NCI-H2107 treated with DMSO at 0.1 percent for 48 hours (cell line): ENCODE measurements around the gene CLHC1.
"Not testable (repeated sequence)": the region's sequence is repeated elsewhere in the genome, so short reads cannot be mapped to it uniquely, and the experiment has no call there.

Experiments used
- DNase-seq: peaks from one replicate; lab custom pipeline; 2025; ENCODE audit not compliant: unreplicated experiment; lab: John Stamatoyannopoulos, UW

The CLHC1 gene

DNA sequence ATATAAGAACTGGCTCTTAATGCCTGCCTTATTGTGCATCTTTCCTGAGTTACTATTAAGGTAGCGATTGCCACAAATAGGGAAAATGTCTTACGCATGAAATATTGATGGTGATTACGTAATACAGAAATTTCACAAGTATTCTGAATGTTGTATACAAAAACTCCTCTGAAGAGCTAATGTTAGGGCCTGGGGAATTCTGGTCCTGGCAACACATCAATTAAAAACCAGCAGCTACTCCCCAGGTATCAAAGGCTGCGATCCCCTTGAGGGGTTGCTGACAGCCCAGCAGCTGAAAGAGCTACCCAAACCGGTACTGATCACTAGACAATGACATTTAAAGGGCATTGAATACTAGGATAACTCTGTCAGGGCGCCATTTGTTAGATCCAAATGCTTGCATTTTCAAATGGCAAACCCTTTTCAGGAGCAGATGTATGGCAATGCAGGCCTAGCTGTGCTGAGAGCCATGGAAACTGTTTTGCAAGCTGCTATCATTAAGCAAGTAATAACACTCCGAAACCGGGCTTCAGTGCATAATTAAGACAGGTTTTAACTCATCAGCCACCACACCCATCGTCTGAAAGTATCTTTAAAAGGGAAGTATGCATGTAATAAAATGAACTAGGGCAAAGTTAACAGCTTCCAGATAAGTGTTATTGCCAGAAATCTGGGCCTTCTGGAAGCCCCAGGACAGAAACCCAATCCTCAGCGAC lies 78.4 kb downstream of the CLHC1 start:
- peak; percentile 31 for DNase-seq

DNA sequence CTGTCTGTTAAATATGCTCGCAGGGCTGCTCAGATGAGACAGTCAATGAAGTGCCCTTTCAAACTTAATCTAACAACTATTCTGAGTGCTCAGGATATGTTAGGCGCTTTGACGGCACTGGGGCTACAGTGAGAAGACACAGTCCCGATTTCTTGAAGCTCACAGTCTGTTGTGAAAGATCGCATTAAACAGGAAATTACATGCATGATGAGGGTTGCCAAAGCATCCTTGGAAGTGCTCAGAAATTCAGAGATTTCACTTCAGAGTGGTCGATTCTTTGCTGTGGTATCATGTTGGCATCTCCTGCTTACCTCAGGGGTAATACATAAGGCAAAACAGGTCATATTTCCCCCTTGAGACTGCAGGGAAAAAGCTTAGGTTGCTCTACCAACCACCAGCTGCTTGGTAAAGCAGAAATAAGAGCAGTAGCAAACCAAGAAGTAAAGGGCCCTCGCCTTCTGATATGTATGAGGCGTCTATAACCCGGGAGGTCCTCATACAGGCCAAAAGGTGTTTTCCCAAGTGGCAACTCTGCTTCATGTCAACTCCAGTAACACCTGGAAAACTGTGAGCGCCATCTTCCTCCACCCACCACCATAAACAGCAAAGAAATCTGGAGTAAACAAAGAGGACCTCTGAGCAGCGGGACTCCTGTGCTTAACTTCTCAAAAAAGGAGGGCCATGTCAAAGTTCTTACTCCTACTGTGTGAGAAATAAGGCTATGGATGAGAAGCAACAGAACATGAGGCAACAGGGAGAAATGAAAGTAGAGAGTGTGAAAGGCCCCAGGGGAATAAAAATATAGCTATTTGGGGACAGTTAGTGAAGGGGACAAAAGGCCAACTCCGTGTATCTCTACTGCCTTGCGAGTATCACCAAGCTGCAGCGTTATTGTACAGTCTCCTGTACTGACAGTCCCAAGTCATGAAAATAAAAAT lies 79.3 kb downstream of the CLHC1 start:
- DNase-seq: peak; percentile 76

- DNase-seq: no peak
Measured at GRCh38 chr2:55151733-55152433, 80.2 kb downstream of the CLHC1 start.

GRCh38 chr2:55150834-55151233 lies 81.3 kb downstream of the CLHC1 start:
- DNase-seq: no peak

DNA sequence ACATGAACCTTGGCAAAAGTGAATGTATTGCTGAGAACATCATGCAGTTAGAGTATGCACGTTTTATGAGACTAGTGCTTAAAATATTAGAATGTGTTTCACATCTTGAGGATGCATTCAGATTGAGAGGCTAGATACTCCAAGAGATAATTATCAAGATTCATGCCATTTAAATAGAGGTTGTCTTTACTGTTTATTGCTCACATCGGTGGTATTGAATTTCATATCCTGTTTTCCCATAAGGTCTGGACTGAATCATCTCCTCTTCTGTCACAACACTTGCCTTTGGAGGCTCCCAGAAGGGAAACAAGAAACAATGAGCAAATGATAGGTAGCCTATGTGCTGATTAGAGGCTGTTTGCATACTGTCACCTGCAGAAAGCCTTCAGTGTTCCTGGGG lies 83.8 kb downstream of the CLHC1 start:
- no peak for DNase-seq

DNA sequence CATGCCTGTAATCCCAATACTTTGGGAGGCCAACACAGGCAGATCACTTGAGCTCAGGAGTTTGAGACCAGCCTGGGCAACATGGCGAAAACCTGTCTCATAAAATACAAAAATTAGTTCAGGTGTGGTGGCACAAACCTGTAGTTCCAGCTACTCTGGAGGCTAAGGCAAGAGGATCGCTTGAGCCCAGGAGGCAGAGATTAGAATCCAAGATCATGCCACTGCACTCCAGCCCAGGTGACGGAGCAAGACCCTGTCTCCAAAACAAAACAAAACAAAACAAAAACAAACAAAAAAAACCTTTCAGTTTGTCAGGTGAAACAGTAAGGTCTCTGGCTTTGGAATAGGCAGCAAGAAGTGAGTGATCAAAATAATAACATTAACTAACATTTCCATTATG lies 84.6 kb downstream of the CLHC1 start:
- no peak for DNase-seq

DNA sequence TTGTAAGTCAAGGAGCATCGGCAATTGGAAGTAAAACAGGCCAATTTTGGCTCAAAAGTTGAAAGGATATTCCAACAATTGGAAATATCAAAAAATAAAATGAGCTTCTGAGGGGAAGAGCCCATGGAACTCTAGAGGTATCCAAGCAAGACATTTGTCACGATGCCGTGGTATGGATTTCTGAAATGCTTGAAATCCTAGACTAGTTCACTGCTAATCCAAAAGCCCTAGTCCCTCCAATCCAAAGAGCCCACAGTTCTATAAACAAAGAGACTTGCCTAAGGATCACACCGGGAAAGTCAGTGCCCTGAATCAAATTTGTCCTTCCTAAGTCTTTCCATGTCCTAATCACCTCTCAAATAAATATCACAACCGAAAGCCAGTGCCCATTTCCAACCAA lies 85.1 kb downstream of the CLHC1 start:
- DNase-seq: no peak

DNA sequence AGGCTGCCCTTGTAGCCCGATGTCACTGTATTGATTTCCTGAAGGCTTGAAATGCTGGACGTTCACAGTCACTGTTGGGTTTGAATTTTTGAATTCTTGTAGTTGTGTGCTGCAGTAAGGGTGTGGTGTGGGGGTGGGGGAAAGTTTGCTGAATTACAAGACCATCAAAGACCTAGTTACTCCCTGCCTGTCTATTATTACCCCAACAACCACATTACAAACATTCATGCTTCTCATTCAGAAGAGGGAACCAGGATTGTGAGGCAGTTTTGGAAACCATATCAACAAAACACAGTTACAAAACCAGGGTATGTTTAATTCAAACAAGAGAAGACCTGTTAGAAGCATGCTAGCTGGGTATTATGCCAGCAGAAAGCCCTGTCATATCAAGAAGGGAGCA lies 85.8 kb downstream of the CLHC1 start:
- DNase-seq: no peak

- DNase-seq: no peak
Measured at GRCh38 chr2:55144922-55145820, 86.9 kb downstream of the CLHC1 start.

DNA sequence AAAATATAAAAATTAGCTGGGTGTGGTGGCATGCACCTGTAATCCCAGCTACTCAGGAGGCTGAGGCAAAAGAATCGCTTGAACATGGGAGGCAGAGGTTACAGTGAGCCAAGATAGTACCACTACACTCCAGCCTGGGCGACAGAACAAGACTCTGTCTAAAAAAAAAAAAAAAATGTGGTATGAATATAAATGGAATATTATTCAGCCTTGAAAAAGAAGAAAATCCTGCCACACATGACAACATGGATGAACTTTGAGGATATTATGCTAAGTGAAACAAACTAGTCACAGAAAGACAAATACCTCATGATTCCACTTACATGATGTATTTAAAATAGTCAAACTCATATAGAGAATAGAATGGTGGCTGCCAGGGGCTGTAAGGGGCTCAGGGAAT lies 88.4 kb downstream of the CLHC1 start:
- DNase-seq: not testable (repeated sequence)

DNA sequence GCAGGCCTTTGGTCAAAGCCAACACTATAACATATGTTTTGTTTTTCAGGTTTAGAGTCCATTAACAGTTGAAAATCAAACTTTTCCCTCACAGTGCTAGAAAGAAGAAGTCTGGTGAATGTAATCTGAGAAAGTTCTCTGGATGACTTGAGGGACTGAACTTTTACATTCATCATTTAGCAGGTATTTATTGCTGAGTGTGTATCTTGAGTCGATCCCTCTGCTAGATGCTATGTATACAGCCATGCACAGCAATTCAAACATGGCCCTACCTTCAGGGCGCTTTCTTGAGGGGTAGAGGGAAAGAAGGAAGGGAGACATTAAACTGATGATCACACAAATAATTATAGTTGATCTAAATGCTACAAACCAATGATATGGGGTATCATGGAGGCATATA lies 89.6 kb downstream of the CLHC1 start:
- no peak for DNase-seq

DNA sequence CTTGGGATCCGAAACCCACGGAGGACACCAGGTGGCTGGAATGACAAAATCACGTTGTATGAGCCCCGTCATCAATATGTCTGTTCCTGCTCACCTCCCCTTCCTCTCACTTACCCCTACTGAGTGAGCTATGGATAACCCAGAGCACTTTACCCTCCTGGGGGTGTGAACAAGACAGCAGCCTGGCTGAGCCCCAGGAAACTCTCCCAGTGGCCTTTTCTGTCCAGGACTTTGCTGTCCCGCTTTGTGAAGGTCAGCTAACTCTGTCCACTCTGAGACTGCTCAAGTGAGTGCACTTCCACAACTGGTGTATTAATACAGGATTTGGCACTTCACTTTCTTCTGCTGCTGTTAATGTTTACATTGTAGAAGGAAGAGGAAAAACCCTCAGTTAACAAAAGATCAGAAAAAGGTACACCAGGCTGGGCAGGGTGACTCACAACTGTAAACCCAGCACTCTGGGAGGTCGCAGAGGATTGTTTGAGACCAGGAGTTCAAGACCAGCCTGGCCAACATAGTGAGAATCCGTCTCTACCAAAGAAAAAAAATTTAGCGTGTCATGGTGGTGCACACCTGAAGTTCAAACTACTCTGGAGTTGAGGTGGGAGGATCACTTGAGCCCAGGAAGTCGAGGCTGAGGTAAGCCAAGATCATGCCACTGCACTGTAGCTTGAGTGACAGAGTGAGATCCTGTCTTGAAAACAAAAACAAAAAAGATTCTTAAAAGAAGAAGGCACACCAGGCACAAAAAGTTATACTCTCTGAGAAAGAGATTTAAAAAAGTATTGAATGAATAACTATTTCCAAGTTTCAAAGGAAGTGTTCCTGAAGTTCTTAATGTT lies 90.3 kb downstream of the CLHC1 start:
- DNase-seq: no peak

DNA sequence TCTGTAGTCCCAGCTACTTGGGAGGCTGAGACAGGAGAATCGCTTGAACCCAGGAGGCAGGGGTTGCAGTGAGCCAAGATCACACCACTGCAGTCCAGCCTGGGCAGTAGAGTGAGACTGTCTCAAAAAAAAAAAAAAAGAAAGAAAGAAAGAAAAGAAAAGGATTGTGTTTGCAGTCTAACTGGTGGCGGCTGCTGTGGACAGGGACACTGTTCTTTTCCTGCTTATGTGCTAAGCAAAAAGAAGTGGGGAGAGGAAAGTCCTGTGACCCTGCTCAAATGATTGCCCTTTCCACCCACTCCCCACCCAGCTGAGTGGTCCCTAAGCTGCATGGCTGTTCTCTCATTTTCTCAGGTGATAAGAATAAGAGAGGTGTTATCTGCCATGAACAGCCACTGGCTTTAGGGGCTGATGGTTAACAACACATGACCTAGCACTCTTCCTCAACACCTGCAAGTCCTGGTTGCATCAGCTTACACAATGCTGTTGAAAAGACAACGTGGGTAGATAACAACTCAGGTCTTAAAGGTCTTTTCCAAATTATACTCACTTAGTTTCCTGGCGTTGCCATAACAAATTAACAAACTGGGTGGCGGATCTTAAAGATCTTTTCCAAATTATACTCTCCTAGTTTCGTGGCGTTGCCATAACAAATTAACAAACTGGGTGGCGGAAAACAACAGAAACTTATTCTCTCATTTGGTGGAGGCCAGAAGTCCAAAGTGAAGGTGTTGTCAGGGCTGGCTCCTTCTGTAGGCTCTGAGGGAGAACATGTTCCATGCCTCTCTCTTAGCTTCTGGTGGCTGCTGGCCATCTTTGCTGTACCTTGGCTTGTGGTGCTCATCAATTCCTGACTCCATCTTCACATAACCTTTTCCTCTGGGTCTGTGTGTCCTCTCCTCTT lies 91.5 kb downstream of the CLHC1 start:
- no peak for DNase-seq

DNA sequence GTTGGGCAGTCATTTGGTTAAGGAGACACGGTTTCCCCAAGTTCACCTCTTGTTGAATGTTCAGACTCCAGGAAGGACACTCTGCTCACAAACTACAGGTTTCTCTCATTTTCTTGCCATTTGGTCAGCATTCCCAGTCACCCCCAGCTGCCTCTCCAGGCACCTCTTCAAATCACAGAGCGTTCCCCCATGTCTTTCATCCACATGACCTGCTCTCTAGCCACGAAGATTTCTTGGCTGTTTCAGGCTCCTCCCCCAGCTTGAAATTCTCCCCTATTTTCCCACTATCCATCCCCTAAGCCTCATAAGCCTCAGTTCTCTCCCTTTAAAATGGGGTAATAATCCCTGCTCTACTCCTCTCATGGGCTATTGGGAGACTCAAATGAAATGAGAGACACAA lies 92.8 kb downstream of the CLHC1 start:
- DNase-seq: no peak

- no peak for DNase-seq
Measured at GRCh38 chr2:55138882-55139229, 93.2 kb downstream of the CLHC1 start.

DNA sequence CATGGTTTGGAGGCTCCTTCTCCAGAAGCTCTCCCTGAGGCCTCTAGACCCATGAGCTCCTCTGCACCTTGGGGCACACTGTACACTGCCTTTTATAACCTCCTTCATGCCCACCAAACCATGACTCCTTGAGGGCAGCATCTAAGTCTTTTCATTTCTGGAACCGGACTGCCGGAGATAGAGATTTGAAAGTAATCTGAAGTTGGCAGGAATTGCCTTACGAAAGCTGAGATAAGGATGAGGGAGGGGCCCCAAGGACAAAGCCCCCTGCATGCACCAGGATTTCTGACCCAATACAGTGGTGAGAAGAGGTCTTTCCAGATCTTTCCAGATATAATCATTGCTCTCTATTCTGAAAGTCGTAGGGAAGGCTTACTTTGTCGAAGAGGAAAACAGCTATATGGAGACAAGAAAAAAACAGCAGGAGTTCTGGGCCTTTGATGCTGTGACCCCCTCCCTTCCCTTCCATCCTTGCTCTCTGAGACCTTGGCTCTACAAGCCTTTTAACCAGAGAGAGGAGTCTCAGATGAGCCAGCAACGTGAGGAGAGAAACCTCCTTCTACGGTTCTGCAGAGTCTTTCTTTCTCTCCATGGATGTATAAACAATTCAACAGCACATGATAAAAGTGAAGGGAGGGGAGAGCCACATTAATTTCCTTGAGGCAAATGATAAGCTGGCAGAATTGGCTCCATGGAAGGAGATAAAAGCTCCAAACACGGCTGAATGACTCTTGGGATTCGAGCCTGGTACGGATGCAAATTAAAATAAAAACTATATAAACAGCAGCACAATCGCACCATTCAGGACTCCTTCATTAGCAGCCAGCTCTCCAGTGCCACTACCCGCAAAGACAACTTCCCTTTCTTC lies 93.8 kb downstream of the CLHC1 start:
- peak; percentile 44 for DNase-seq

- DNase-seq: no peak
Measured at GRCh38 chr2:55137024-55137958, 94.8 kb downstream of the CLHC1 start.
